ENCODE results near the gene BRINP2.

DNA sequence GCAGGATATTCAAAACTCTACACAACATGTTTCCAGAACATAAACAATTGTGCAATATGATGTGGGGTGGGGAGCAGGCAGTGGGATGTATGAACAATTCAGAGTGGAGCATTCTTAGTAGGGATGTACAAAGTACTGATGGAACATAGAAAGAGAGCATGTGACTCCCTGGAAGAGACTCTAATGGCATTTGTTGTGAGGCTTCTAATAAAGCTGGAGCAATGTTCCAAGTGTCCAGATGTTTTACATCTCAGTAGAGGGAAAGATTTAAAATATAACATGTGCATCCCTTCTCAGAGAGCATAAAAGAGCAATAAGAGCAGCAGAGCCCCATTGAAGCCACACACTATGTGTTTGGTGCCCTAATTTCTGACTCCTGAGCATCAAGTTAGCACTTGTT, 116.5 kb downstream of the BRINP2 start:
- no peak for TF ChIP-seq POLR2A (IDR thresholded peaks at IDR 0.05)
- TF ChIP-seq, protein P1, sequence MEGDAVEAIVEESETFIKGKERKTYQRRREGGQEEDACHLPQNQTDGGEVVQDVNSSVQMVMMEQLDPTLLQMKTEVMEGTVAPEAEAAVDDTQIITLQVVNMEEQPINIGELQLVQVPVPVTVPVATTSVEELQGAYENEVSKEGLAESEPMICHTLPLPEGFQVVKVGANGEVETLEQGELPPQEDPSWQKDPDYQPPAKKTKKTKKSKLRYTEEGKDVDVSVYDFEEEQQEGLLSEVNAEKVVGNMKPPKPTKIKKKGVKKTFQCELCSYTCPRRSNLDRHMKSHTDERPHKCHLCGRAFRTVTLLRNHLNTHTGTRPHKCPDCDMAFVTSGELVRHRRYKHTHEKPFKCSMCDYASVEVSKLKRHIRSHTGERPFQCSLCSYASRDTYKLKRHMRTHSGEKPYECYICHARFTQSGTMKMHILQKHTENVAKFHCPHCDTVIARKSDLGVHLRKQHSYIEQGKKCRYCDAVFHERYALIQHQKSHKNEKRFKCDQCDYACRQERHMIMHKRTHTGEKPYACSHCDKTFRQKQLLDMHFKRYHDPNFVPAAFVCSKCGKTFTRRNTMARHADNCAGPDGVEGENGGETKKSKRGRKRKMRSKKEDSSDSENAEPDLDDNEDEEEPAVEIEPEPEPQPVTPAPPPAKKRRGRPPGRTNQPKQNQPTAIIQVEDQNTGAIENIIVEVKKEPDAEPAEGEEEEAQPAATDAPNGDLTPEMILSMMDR (IDR thresholded peaks at IDR 0.05) = no peak

Data from esophagus squamous epithelium (tissue), 4 donors.